Measurements from ENCODE around the gene PIAS1. TPM values are rescaled to one million over a fixed set of nuclear protein-coding genes. Genes with fewer than 3 reads are reported as not detected.

Gene PIAS1
- total RNA-seq, 2 experiments from 2014 or later, result 44.1 to 59.0 TPM

GRCh38 chr15:68114840-68115239, 60.7 kb downstream of the PIAS1 start:
- TF ChIP-seq EZH2phosphoT487 (IDR thresholded peaks at IDR 0.05; ENCODE audit: borderline replicate concordance, low read depth, low read length) (no peak), CTCF (conservative IDR thresholded peaks at IDR 0.05; ENCODE audit: low read length) (no peak)
- Histone ChIP-seq H3K9me3 (ENCODE audit: low read length) (peaks cover 4% of the 10 kb centered on the region; the same call in 1 of the 2 replicates), H2AFZ (ENCODE audit: low read length) (no peak overlapping the region), H3K27ac (ENCODE audit: low read depth, low read length, poor library complexity, severe bottlenecking) (no peak overlapping the region), H3K4me1 (ENCODE audit: insufficient read depth, low read length, poor library complexity, severe bottlenecking) (peaks cover 24% of the 10 kb centered on the region), H3K79me2 (ENCODE audit: insufficient read depth, low read depth, low read length) (peaks cover 87% of the 10 kb centered on the region), H3K4me2 (ENCODE audit: low read length) (peak overlapping the region; percentile 84), H3K4me3 (ENCODE audit: low read depth, low read length, poor library complexity, severe bottlenecking) (peak overlapping the region; percentile 59), H3K9me2 (ENCODE audit: insufficient read depth, low read length) (no peaks in the 10 kb centered on the region), H4K20me1 (ENCODE audit: insufficient read depth, low read length) (0 out of 2 replicates have a peak, but pooled peaks cover 4% of the 10 kb centered on the region), H3K36me3 (ENCODE audit: insufficient read depth, low read length) (peaks cover 30% of the 10 kb centered on the region)
- intact Hi-C loops (cut with micrococcal nuclease; ENCODE audit: unreplicated experiment), result no loop called here
- ChIA-PET POLR2A (interaction anchor here (1.0 kb wide), 1 partner anchor 9 kb away, joined by 4 read pairs; no protein-coding TSS in a partner anchor), CTCF (ENCODE audit: unreplicated experiment) (no interaction called here)
- DNase-seq (ENCODE audit: low spot score), result no peak
- BruUV-seq (replicated peaks), result no TSS peak

- no peak overlapping the region for H3K27ac ChIP-seq (ENCODE audit: low read depth, low read length, poor library complexity, severe bottlenecking)
- H3K4me2 ChIP-seq (ENCODE audit: low read length), result no peak overlapping the region
- no peak for DNase-seq (ENCODE audit: low spot score)
- H3K9me2 ChIP-seq (ENCODE audit: insufficient read depth, low read length), result no peaks in the 10 kb centered on the region
- peaks cover 72% of the 10 kb centered on the region for H3K79me2 ChIP-seq (ENCODE audit: insufficient read depth, low read depth, low read length)
- H2AFZ ChIP-seq (ENCODE audit: low read length), result no peak overlapping the region
- TF ChIP-seq CTCF (conservative IDR thresholded peaks at IDR 0.05; ENCODE audit: low read length) (no peak), EZH2phosphoT487 (IDR thresholded peaks at IDR 0.05; ENCODE audit: borderline replicate concordance, low read depth, low read length) (no peak)
- no TSS peak for BruUV-seq (replicated peaks)
- H3K9me3 ChIP-seq (ENCODE audit: low read length), result peaks cover 9% of the 10 kb centered on the region; the same call in 1 of the 2 replicates
- ChIA-PET POLR2A (interaction anchor here (0.6 kb wide), 1 partner anchor 564 kb away, joined by 3 read pairs; no protein-coding TSS in a partner anchor), CTCF (ENCODE audit: unreplicated experiment) (no interaction called here)
- H3K4me1 ChIP-seq (ENCODE audit: insufficient read depth, low read length, poor library complexity, severe bottlenecking), result no peaks in the 10 kb centered on the region
- H4K20me1 ChIP-seq (ENCODE audit: insufficient read depth, low read length), result no peaks in the 10 kb centered on the region
- peaks cover 36% of the 10 kb centered on the region for H3K36me3 ChIP-seq (ENCODE audit: insufficient read depth, low read length)
- H3K4me3 ChIP-seq (ENCODE audit: low read depth, low read length, poor library complexity, severe bottlenecking), result no peak overlapping the region
- intact Hi-C loops (cut with micrococcal nuclease; ENCODE audit: unreplicated experiment), result no loop called here
Observed at GRCh38 chr15:68124700-68125099, 70.6 kb downstream of the PIAS1 start.

GRCh38 chr15:68126396-68126795, 72.3 kb downstream of the PIAS1 start:
- Histone ChIP-seq H3K4me3 (ENCODE audit: low read depth, low read length, poor library complexity, severe bottlenecking) (no peak overlapping the region), H4K20me1 (ENCODE audit: insufficient read depth, low read length) (no peaks in the 10 kb centered on the region), H3K9me3 (ENCODE audit: low read length) (0 out of 2 replicates have a peak, but pooled peaks cover under 1% of the 10 kb centered on the region), H3K27ac (ENCODE audit: low read depth, low read length, poor library complexity, severe bottlenecking) (no peak overlapping the region), H3K9me2 (ENCODE audit: insufficient read depth, low read length) (no peaks in the 10 kb centered on the region), H2AFZ (ENCODE audit: low read length) (no peak overlapping the region), H3K36me3 (ENCODE audit: insufficient read depth, low read length) (peaks cover 21% of the 10 kb centered on the region), H3K4me1 (ENCODE audit: insufficient read depth, low read length, poor library complexity, severe bottlenecking) (no peaks in the 10 kb centered on the region), H3K79me2 (ENCODE audit: insufficient read depth, low read depth, low read length) (peaks cover 73% of the 10 kb centered on the region), H3K4me2 (ENCODE audit: low read length) (no peak overlapping the region)
- intact Hi-C loops (cut with micrococcal nuclease; ENCODE audit: unreplicated experiment), result no loop called here
- no peak for DNase-seq (ENCODE audit: low spot score)
- BruUV-seq (replicated peaks), result no TSS peak
- no peak for TF ChIP-seq EZH2phosphoT487 (IDR thresholded peaks at IDR 0.05; ENCODE audit: borderline replicate concordance, low read depth, low read length)
- TF ChIP-seq CTCF (conservative IDR thresholded peaks at IDR 0.05; ENCODE audit: low read length), result no peak
- ChIA-PET POLR2A (interaction anchor here (0.6 kb wide), 1 partner anchor 144 kb away, joined by 3 read pairs; no protein-coding TSS in a partner anchor), CTCF (ENCODE audit: unreplicated experiment) (interaction anchor here (0.6 kb wide), 1 partner anchor 671 kb away, joined by 5 read pairs; no protein-coding TSS in a partner anchor)
